ENCODE results near the gene CSHL1.

Gene CSHL1

DNA sequence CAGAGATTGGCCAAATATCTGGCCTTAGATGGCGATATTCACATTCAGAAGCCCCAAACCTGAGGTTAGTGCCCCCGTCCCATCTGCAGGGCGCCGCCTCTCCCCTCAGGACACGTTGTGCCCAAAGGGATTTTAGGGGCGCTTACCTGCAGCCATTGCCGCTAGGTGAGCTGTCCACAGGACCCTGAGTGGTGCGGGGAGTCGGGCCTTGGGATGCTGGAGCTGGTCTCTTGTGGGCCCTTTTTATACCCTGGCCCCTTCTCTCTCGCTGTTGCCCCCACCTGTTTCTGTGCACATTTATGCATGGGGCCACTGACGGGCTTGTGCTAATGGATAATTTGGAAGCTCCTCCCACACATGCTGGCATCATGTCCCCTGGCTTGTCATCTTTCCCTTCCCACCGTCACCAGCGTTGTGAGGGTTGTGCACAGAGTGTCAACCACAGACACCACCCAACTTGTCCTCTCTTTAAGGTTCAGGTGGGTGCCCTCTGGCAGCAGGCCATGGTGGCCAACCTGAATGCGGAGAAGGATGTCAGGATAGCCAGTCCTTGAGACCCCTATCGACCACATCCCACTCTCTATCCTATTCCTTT, at the start of gene CSHL1:
TSS of gene CSHL1 (minus strand) at position 218 of the 595 bp plus-strand sequence. CDS start at position 156, 62 bp downstream.
- DNase-seq, result no peak
- no peak for TF ChIP-seq GATA1 (IDR thresholded peaks at IDR 0.05; ENCODE audit: low read depth, low read length)
- no peak for TF ChIP-seq POLR2A (IDR thresholded peaks at IDR 0.05; ENCODE audit: low read length)

DNA sequence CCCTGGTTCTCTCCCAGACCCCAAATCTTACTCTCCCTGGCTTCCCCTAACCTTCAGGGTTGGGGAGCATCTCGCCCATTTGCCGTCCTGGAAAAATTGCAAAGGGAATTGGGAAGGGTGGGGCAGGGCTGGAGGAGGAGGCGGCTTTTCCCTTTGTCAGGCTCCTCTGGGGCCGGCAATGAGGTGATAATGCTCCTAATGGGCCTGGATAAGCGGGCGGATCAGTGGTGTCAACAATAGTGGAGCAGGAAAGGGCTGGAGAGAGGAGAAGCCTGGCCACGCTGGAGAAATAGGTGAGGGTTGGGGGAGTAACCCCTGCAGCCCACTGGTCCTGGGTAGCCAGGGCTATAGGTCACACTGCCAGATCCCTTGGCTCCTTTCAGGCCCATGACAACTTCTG, 49.4 kb upstream of the CSHL1 start:
- DNase-seq, result no peak
- no peak for TF ChIP-seq POLR2A (IDR thresholded peaks at IDR 0.05; ENCODE audit: low read length)
- TF ChIP-seq GATA1 (IDR thresholded peaks at IDR 0.05; ENCODE audit: low read depth, low read length), result no peak

DNA sequence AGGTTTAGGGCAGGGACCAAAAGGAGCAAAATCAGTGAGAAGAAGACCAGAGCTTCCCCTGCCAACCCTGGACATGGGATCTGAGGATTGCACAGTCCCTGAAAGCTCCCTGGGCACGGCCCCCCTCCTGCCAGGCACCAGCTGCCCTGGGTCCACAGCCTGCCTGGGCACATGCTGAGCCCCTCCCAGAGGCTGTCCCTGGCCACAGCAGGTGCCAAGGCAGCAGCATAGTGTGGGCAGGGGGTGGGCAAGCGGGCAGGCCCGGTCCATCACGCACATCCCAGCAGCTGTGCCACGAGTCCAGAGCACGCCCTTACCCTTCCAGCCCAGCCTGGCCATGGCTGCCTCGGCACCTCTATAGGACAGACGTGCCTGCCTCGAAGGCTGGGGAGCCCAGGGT, 48.9 kb upstream of the CSHL1 start:
- no peak for DNase-seq
- no peak for TF ChIP-seq POLR2A (IDR thresholded peaks at IDR 0.05; ENCODE audit: low read length)
- TF ChIP-seq GATA1 (IDR thresholded peaks at IDR 0.05; ENCODE audit: low read depth, low read length), result no peak

DNA sequence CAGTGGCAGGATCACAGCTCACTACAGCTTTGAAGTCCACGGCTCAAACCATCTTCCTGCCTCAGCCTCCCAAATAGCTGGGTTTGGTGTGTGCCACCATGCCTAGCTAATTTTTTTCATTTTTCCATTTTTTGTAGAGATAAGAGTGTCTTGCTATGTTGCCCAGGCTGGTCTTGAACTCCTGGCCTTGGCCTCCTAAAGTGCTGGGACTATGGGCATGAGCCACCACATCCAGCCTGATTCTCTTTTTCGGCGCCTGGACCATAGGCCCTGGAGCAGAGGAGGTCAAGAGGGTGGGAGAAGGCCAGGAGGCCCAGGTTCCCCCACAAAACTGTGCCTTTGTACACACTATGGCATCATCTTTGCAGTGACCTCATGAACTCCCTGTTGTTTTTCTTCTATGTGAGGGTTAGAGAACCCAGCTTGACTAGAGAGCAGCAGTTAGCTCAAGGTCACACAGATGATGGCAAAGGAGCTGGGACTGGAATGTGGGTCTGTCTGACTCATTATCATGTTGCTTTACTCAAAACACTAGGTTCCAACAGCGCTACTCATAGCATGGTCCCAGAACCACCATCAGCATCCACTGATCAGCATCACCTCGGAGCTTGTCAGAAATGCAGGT, 45.4 kb upstream of the CSHL1 start:
- no peak for DNase-seq
- no peak for TF ChIP-seq GATA1 (IDR thresholded peaks at IDR 0.05; ENCODE audit: low read depth, low read length)

DNA sequence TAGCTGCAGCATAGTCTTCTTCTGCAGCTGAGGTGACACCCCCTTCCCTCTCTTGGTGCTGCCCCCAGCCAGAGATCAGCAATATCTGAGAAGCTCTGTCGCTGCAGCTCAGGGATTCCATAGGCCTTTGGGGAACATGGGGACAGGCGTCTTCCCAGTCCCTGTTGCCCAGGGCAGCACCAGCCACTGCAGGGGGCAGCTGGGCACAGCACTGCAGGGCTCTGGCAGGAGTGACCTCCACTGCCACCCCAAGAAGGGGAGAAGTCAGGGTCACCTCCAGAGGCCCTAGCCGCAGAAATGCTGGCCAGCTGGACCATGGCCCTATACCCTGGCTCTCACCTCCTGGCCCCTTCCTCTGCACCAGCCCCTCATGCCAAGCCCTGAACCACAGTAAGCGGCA, 44.7 kb upstream of the CSHL1 start:
- TF ChIP-seq POLR2A (IDR thresholded peaks at IDR 0.05; ENCODE audit: low read length), result no peak
- no peak for TF ChIP-seq GATA1 (IDR thresholded peaks at IDR 0.05; ENCODE audit: low read depth, low read length)
- no peak for DNase-seq

DNA sequence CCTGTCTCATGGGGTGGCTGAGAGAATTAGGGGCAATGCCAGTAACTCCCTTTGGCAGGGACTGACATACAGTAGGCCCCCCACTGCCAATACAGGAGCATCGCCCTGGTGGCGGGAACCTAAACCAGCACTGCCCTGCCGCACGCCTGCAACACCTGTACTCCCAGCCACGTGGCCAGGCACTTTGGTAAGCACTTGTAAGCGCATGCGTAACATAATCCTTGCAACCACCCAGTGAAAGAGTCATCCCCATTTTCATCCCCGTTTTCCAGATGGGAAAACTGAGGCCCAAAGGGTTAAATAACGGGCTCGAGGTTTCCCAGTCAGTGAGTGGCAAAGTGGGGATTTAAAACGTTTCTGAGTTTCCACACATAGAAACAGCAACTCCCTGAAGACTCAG, 44.2 kb upstream of the CSHL1 start:
- DNase-seq, result no peak
- TF ChIP-seq POLR2A (IDR thresholded peaks at IDR 0.05; ENCODE audit: low read length), result no peak

DNA sequence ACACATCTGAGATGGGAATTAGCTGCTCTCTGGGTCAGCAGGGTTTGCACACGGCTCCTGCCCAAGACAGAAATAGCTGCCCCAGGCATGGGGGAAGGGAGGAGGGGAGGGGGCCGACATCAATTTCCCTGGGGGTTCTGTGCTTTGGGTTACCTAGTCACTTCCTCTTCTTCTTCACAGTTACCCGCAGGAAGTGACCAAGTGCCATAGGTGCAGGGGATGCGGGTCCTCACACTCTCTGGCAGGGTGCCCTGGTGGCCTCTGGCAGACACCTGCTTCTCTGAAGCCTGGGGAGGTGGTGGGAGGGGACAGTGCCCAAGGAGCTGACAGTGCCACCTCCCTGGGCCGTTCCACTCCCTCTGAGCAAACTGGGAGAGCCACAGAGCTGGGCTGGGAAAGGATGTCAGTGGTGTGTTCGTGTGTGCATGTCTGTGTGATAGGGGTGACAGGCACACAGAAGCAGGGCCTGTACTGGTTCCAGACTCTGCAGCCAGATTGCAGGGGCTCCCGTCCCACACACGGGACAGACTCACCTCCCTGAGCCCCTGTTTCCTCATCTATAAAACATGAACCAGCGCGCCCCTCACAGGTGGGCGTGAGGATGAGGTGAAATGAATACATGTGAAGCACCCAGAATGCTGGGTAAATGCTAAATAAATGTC, 43.5 kb upstream of the CSHL1 start:
- TF ChIP-seq POLR2A (IDR thresholded peaks at IDR 0.05; ENCODE audit: low read length) (no peak), GATA1 (IDR thresholded peaks at IDR 0.05; ENCODE audit: low read depth, low read length) (no peak)

DNA sequence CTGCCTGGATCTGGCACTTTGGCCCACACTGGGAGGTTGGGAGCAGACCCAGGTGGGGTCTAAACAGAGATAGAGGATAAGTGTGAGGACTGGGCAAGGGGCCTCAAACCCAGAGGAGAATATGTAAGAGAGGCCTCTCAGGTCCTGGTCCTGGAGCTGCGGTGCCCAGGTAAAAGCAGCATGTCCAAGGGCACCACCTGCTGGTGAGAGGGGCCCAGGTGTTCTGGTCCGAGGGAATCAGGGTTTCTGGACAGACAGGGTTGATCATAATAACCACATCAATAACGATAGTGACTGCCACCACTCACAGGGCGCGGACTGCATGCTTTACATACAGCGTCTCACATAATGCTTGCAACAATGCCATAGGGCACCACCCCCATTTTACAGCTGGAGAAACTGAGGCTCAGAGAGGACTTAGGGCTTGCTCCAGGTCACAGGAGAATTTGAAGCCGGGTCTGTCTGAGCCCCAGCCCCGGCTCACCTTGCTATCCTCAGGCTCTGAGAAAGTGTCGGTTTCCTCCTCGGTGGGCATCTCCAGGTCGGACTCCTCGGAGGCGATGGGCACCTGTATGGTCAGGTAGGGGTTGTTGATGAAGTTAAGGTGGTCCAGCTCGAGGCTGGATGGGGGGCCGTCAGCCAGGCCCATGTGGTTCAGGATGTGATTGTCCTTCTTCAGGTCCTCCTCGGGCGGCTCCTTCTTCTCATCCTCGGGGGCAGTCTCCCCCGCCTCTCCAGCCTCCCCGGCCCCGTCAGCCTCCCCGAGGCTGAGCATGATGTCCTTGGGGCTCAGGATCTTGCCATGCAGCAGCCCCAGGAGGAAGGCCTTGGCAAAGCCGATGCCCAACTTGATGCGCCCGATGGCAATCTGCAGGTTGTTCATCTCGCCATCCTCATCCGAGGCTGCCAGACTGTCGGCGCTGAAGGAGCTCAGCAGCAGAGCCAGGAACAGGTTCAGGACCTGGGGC, 40.2 kb upstream of the CSHL1 start:
- no peak for TF ChIP-seq GATA1 (IDR thresholded peaks at IDR 0.05; ENCODE audit: low read depth, low read length)
- no peak for TF ChIP-seq POLR2A (IDR thresholded peaks at IDR 0.05; ENCODE audit: low read length)
- no peak for DNase-seq

More for the DNA sequence above, 43.5 kb upstream of the CSHL1 start:
- DNase-seq, result no peak

DNA sequence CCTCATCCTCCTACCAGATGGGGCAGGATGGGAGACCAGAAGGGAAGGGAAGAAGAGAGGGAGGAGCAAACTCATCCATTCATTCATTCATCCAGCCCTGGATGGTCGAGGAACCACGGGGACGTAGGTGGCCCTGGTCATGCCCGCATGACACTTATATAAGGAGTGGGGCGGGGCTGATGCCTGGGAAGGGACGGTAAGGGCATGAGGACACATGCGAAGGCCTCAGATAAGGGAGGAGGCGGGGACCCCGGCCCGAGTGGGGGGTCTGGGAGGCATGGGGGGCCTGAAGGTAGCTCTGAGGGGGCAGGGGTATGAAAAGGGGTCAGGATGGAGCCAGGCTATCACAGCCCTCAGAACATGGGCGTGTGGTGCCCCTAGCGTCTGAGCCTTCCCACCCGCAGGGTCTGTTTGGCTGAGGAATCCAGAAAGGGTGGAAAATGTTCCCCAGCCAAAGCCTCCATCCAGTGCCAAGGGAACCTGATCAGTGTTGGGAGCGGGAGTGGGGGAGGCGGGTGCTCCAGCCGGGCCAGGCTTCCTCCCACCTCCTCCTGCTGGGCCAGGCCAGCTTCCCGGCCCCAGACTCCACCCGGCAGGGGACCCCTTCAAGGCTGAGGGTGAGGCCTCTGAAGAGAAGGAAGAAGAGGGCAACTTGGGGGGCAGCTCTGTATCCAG, 38.7 kb upstream of the CSHL1 start:
- no peak for DNase-seq
- TF ChIP-seq POLR2A (IDR thresholded peaks at IDR 0.05; ENCODE audit: low read length) (no peak), GATA1 (IDR thresholded peaks at IDR 0.05; ENCODE audit: low read depth, low read length) (no peak)

DNA sequence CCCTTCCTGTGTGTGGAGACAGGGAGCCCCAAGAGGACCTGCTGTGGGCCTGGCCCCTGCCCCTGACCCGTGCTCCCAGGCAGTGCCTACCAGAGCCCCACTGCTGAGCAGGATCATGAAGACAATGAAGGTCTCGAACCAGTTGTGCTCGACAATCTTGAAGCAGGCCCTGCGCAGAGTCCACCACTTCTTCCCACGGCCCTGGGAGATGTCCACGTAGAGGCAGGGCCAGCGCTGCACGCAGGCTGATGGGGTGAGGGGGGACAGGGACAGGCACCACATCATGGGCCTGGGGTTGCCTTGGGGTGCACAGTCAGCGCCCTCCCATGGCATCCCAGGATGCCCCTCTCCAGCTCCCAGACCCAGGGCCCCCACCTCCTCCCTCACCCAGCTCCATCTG, 37.5 kb upstream of the CSHL1 start:
- no peak for DNase-seq

DNA sequence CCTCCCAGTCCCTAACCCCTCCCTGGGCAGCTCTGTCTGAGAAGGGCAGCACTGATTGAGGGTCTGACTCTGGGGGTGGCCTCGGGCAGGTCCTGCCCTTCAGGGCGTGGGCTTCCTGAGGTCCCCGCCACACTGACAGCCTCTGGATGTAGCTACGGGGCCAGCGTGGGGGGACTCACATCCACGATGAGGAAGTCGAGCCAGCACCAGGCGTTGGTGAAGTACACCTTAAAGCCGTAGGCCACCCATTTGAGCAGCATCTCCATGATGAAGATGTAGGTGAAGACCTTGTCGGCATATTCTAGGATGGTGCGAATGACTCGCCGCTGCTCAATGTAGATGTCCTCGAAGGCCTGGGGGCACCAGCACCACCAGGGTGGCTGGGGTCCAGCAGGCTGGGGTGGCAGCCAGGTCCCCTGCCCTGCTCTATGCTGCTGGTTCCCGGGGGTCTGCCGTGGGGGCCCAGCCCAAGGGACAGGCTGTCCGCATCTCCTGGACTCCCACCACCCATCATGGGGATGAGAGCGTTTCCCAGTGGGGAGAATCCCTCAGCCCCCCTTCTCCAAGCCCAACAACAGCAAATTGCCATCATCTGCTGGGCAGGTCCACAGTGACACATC, 36.8 kb upstream of the CSHL1 start:
- TF ChIP-seq POLR2A (IDR thresholded peaks at IDR 0.05; ENCODE audit: low read length) (no peak), GATA1 (IDR thresholded peaks at IDR 0.05; ENCODE audit: low read depth, low read length) (no peak)
- no peak for DNase-seq

More for the DNA sequence above, 37.5 kb upstream of the CSHL1 start:
- TF ChIP-seq POLR2A (IDR thresholded peaks at IDR 0.05; ENCODE audit: low read length) (no peak), GATA1 (IDR thresholded peaks at IDR 0.05; ENCODE audit: low read depth, low read length) (no peak)

DNA sequence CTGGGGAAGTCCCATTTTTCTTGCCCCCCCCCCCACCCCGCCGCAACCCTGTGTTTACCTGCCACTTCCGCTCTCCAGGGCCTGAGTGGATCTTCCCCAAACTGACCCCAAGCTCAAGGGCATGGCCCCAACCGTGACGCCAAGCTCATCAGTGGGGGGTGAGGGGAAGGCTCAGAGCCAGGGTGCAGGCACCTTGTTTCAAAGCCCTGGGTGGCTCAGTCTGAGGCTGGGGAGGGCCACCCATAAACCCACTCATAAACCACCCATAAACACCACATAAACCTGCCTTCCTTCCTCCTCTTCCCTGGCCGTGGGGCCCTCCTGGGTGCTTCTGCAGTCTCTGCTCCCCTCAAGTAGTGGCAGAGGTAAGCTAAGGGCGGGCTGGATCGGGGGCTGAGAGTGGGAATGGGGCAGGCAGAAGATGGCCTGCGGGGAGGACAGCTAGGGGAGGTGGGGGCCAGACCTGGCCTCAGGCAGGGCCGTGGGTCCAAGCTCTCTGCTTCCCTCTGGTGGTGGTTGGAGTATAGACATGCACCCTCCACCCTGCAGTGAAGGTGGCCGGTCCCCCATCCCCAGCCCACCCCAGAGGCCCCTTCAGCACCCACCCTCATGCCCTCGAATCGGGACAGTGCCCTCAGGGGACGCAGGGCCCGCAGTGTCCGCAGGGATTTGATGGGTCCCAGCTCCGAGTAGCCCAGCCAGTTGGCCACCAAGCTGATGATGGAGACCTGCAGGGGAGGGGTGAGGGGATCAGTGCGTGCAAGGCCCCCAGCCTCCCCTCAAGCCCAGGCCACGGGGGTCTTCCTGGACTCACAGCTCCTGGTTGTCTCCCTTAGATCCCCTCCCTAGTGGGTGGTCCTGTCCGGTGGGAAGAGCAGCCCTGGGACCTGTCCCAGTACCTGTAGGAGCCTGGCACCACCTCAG, 35.6 kb upstream of the CSHL1 start:
- no peak for TF ChIP-seq GATA1 (IDR thresholded peaks at IDR 0.05; ENCODE audit: low read depth, low read length)
- no peak for TF ChIP-seq POLR2A (IDR thresholded peaks at IDR 0.05; ENCODE audit: low read length)
- peak; percentile 43 to 74 for DNase-seq

All from erythroblast (primary cell).